DMS 273 treated with DMSO at 0.1 percent for 48 hours (cell line): ENCODE results near the gene ITFG2.
"Not testable (repeated sequence)": the region's sequence is repeated elsewhere in the genome, so short reads cannot be mapped to it uniquely, and the experiment has no call there.

ENCODE experiments used
- DNase-seq: peaks from one replicate; lab custom pipeline; 2025; lab: John Stamatoyannopoulos, UW

The ITFG2 gene

DNA sequence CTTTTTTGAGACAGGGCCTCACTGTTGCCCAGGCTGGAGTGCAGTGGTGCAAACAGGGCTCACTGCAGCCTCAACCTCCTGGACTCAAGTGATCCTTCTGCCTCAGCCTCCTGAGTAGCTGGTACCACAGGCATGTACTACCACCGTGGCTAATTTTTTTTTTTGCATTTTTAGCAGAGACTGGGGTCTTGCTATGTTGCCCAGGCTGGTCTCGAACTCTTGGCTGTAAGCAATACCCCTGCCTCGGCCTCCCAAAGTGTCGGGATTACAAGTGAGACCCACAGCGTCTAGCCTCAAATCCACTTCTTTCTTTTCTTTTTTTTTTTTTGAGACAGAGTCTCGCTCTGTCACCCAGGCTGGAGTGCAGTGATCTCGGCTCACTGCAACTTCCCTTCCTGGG is 50.9 kb downstream of the ITFG2 start:
- not testable (repeated sequence) for DNase-seq

DNA sequence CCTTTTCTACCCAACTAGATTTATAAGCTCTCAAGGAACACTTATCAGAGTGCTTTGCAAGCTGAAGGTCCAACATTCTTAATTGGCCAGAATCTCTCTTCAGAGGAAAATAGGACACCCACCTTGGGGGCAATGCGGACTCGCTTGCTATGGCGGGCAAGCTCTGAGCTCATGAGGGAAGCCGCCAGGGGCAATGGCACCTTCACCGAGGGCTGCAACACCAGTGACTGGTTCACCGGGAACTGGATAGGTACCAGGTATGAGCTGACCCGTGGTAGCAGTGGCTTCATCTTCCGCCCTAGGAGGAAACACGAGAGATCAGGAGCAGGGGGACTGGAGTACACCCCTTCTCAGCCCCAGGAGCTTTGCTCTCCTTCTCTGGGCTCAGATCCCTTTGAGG is 51.7 kb downstream of the ITFG2 start:
- DNase-seq = no peak

DNA sequence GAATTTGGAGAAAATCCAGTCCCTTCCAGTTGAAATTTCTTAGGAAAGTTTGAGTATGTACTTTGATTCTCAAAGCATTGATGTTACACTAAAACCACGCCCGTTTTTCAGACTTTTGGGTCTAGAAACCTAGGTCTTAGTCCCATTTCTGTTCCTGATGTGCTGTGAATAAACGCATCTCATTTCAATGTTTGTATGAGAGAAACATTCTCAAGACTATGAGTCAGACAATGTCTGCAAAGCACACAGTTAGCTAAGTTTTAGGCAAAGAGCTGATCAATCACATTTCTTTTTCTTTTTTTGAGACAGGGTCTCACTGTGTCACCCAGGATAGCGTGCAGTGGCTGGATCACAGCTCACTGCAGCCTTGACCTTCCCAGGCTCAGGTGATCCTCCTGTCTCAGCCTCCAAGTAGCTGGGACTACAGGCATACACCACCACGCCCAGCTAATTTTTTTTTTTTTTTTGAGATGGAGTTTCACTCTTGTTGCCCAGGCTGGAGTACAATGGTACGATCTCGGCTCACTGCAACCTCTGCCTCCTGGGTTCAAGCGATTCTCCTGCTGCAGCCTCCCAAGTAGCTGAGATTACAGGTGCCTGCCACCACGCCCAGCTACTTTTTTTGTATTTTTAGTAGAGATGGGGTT is 56.6 kb downstream of the ITFG2 start:
- not testable (repeated sequence) for DNase-seq
